Bronchial epithelial cell (primary cell): ENCODE results near the gene ZBTB48. TPM values are rescaled to one million over a fixed set of nuclear protein-coding genes. Genes with fewer than 3 reads are reported as not detected.

Experiments
- DNase-seq: peaks from one replicate; pipeline ENCODE4 v3.0.0-alpha.2; 2010; ENCODE audit warnings: low read depth
- FAIRE-seq: peaks from 2 replicates; lab custom pipeline; 2011; peaks lifted over from hg19 to GRCh38; lab: Jason Lieb, UNC
- H3K27me3 ChIP-seq: 2 replicates; pipeline ENCODE4 v1.5.1; 2011; ENCODE audit warnings: low read length; ENCODE audit not compliant: control insufficient read depth, insufficient read depth
- H3K36me3 ChIP-seq: 2 replicates; pipeline ENCODE4 v1.5.1; 2011; ENCODE audit warnings: low read length; ENCODE audit not compliant: control insufficient read depth, insufficient read depth
- H3K4me3 ChIP-seq: 2 replicates; pipeline ENCODE4 v1.5.1; 2011; ENCODE audit warnings: mild to moderate bottlenecking, low read depth, low read length, control low read depth
- total RNA-seq: library from RNA; depleted of rRNA; stranded (reverse); fragments of >200 nt; gene quantifications from 2 replicates; pipeline ENCODE4 v1.2.1, GENCODE V29; 2014
- TF ChIP-seq, protein P1 (sequence below): IDR thresholded peaks from 2 replicates; pipeline ENCODE4 v1.5.1; 2011; ENCODE audit warnings: mild to moderate bottlenecking, moderate library complexity, low read length, control low read depth, inconsistent platforms; ENCODE audit not compliant: insufficient read depth, severe bottlenecking

Gene ZBTB48
- total RNA-seq, 1 donor from 2014 or later = 19.7 TPM

DNA sequence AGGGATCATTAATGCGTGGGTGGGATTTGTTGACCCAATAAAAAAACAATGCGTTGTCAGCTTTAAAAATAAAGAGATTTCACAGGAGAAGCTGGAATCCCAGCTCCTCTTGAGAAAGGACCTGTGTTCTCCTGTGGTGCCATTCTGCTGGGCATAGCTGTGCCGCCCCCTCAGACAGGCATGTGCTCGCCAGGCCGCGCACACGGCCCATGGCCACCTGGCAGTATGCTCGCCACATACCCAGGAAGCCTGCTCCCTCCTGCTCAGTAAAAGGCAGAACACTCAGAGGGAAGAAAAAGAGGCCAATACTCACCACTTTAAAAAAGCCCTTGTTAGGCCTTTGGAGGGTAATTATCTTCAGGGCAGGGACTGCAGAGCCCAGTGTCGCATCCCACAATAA is 58.0 kb downstream of the ZBTB48 start:
- DNase-seq = no peak
- no peak for FAIRE-seq
- TF ChIP-seq, protein P1, sequence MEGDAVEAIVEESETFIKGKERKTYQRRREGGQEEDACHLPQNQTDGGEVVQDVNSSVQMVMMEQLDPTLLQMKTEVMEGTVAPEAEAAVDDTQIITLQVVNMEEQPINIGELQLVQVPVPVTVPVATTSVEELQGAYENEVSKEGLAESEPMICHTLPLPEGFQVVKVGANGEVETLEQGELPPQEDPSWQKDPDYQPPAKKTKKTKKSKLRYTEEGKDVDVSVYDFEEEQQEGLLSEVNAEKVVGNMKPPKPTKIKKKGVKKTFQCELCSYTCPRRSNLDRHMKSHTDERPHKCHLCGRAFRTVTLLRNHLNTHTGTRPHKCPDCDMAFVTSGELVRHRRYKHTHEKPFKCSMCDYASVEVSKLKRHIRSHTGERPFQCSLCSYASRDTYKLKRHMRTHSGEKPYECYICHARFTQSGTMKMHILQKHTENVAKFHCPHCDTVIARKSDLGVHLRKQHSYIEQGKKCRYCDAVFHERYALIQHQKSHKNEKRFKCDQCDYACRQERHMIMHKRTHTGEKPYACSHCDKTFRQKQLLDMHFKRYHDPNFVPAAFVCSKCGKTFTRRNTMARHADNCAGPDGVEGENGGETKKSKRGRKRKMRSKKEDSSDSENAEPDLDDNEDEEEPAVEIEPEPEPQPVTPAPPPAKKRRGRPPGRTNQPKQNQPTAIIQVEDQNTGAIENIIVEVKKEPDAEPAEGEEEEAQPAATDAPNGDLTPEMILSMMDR = no peak
- Histone ChIP-seq H3K36me3 (peaks cover 33% of the 10 kb centered on the region), H3K4me3 (no peak overlapping the region), H3K27me3 (no peaks in the 10 kb centered on the region)

GRCh38 chr1:6638226-6638625 is 58.4 kb downstream of the ZBTB48 start:
- no peak overlapping the region for H3K4me3 ChIP-seq
- no peak for FAIRE-seq

More at GRCh38 chr1:6638226-6638625, 58.4 kb downstream of the ZBTB48 start:
- H3K36me3 ChIP-seq = peaks cover 33% of the 10 kb centered on the region
- no peaks in the 10 kb centered on the region for H3K27me3 ChIP-seq
- TF ChIP-seq, protein P1 = no peak
- DNase-seq = no peak

Other genes starting within 250 kb of the ZBTB48 start
- gene ACOT7, start 186.2 kb upstream of the ZBTB48 start, total RNA-seq = 88.1 and 89.8 TPM in 2 replicates
- gene HES2, start 160.1 kb upstream of the ZBTB48 start, total RNA-seq = 98.1 and 116 TPM in 2 replicates
- gene ESPN, start 155.2 kb upstream of the ZBTB48 start, total RNA-seq = 4.5 and 8.4 TPM in 2 replicates
- 20.5 and 30.3 TPM in 2 replicates for gene TNFRSF25, start 113.8 kb upstream of the ZBTB48 start, total RNA-seq
- gene PLEKHG5, start 88.3 kb upstream of the ZBTB48 start, total RNA-seq = 42.9 and 45.2 TPM in 2 replicates
- 12.3 and 14.2 TPM in 2 replicates for gene NOL9, start 25.5 kb upstream of the ZBTB48 start, total RNA-seq
- not detected in 2 replicates for gene TAS1R1, start 24.7 kb upstream of the ZBTB48 start, total RNA-seq
- gene KLHL21, start 22.9 kb downstream of the ZBTB48 start, total RNA-seq = 30.2 and 38.7 TPM in 2 replicates
- 6.1 and 9.9 TPM in 2 replicates for gene PHF13, start 33.7 kb downstream of the ZBTB48 start, total RNA-seq
- gene THAP3, start 44.9 kb downstream of the ZBTB48 start, total RNA-seq = 24.0 and 26.6 TPM in 2 replicates
- gene DNAJC11, start 121.8 kb downstream of the ZBTB48 start, total RNA-seq = 17.9 and 31.1 TPM in 2 replicates
- gene CAMTA1, start 205.5 kb downstream of the ZBTB48 start, total RNA-seq = 62.3 and 68.2 TPM in 2 replicates